Effector memory CD4-positive, alpha-beta T cell (primary cell): ENCODE measurements around the gene TMPRSS15.
"Not testable (repeated sequence)": the region's sequence is repeated elsewhere in the genome, so short reads cannot be mapped to it uniquely, and the experiment has no call there.

Experiments
- DNase-seq, 3 donors: peaks; one replicate each; pipeline ENCODE4 v3.0.0-alpha.2; 2020
- H3K27ac ChIP-seq: 2 replicates; pipeline ENCODE4 v1.7.0; 2013; ENCODE audit warnings: mild to moderate bottlenecking, low read length, moderate library complexity; ENCODE audit not compliant: insufficient read depth, poor library complexity, severe bottlenecking
- H3K27me3 ChIP-seq: replicated peaks from 2 replicates; pipeline ENCODE4 v1.7.0; 2013; ENCODE audit warnings: mild to moderate bottlenecking, low read length; ENCODE audit not compliant: insufficient read depth, control insufficient read depth, poor library complexity, severe bottlenecking
- H3K36me3 ChIP-seq: 2 replicates; pipeline ENCODE4 v1.7.0; 2013; ENCODE audit warnings: mild to moderate bottlenecking, low read length, moderate library complexity; ENCODE audit not compliant: control insufficient read depth, insufficient read depth
- H3K4me1 ChIP-seq: 2 replicates; pipeline ENCODE4 v1.7.0; 2013; ENCODE audit warnings: low read length, mild to moderate bottlenecking; ENCODE audit not compliant: control insufficient read depth, insufficient read depth, poor library complexity, severe bottlenecking
- H3K4me3 ChIP-seq: 2 replicates; pipeline ENCODE4 v1.7.0; 2013; ENCODE audit warnings: low read length, low read depth, mild to moderate bottlenecking; ENCODE audit not compliant: insufficient read depth, poor library complexity, severe bottlenecking
- H3K9me3 ChIP-seq: 2 replicates; pipeline ENCODE4 v1.7.0; 2013; ENCODE audit warnings: mild to moderate bottlenecking, low read length, moderate library complexity; ENCODE audit not compliant: control insufficient read depth

The TMPRSS15 gene

DNA sequence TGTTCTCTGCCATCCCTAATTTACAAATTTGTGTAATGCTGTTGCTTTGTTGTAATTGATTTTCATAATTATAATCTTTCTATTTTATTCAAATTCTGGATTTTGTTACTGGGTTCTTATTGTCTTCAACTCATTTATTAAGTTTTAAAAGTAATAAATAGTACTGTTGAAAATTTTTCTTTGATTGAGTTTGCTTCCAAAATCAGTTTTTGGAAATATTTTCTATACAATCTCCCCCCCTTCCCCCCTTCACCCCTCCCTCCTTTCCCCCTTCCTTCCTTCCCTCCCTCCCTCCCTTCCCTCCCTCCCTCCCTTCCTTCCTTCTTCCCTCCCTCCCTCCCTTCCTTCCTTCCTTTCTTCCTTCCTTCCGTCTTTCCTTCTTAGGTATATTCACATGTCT is 6.0 kb upstream of the TMPRSS15 start:
- no peak overlapping the region for H3K27ac ChIP-seq
- H3K4me1 ChIP-seq: no peaks in the 10 kb centered on the region
- no peaks in the 10 kb centered on the region for H3K27me3 ChIP-seq
- no peaks in the 10 kb centered on the region for H3K36me3 ChIP-seq
- no peak for DNase-seq
- H3K9me3 ChIP-seq: no peaks in the 10 kb centered on the region
- no peak overlapping the region for H3K4me3 ChIP-seq

DNA sequence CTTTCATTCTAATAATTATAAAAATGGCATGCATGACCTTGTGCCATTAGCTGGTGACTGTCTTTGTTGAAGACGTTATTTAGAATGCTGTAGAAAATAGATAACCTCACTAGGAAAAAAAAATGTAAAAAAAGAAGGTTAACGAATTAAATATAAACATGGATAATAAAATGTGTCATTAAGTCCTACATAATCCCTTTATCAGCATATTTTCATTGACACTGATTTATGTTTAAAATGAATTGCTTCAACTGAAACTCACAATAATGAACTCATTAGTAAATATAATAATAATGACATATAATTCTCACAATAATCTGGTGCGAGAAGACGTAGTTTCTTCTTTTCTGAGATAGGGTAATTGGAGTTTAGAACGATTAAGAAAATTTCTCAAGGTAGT is 4.7 kb downstream of the TMPRSS15 start:
- H3K27me3 ChIP-seq: no peaks in the 10 kb centered on the region
- no peaks in the 10 kb centered on the region for H3K9me3 ChIP-seq
- H3K4me1 ChIP-seq: no peaks in the 10 kb centered on the region
- H3K4me3 ChIP-seq: no peak overlapping the region
- no peak for DNase-seq
- H3K36me3 ChIP-seq: no peaks in the 10 kb centered on the region
- no peak overlapping the region for H3K27ac ChIP-seq

DNA sequence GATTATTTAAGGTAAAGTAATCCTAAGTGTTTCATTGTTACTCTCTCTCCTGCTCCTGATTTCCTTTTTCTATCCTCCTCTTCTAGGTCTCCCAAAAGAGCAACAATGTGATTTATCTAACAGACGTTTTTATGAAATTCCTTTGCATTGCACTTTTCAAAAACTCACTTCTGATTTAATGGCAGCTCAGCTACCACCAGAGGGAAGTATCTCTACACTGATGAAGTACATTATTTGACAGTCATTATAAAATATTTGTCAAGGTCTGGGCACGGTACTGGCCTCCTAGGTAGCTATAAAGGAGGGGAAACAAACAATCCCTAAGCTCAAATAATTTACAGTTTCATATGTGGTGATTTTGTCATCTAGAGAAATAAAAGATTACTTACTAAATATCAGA is 15.6 kb downstream of the TMPRSS15 start:
- H3K36me3 ChIP-seq: no peaks in the 10 kb centered on the region
- no peaks in the 10 kb centered on the region for H3K9me3 ChIP-seq
- DNase-seq: no peak
- H3K27ac ChIP-seq: no peak overlapping the region
- no peaks in the 10 kb centered on the region for H3K4me1 ChIP-seq
- H3K27me3 ChIP-seq: no peaks in the 10 kb centered on the region
- H3K4me3 ChIP-seq: no peak overlapping the region

DNA sequence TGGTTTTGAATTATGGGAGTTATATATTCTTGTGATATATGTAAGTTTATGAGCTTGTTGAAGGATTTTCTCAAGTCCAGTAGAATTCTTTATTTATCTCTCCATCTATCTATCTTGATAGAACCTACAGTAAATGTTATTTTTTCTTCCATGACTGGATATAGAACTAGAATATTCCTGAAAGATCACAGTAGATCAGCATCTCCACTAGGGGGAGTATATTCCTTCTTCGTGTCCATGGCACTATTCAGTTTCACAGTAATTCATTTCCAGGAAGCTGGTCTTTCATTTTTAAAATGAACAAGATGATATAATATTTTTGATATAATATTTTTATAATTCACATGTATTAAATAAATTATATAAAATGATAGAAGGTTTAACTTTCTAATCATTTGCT is 18.8 kb downstream of the TMPRSS15 start:
- Histone ChIP-seq H3K4me3 (no peak overlapping the region), H3K27ac (no peak overlapping the region), H3K9me3 (no peaks in the 10 kb centered on the region), H3K4me1 (no peaks in the 10 kb centered on the region), H3K27me3 (no peaks in the 10 kb centered on the region), H3K36me3 (no peaks in the 10 kb centered on the region)
- DNase-seq: no peak

DNA sequence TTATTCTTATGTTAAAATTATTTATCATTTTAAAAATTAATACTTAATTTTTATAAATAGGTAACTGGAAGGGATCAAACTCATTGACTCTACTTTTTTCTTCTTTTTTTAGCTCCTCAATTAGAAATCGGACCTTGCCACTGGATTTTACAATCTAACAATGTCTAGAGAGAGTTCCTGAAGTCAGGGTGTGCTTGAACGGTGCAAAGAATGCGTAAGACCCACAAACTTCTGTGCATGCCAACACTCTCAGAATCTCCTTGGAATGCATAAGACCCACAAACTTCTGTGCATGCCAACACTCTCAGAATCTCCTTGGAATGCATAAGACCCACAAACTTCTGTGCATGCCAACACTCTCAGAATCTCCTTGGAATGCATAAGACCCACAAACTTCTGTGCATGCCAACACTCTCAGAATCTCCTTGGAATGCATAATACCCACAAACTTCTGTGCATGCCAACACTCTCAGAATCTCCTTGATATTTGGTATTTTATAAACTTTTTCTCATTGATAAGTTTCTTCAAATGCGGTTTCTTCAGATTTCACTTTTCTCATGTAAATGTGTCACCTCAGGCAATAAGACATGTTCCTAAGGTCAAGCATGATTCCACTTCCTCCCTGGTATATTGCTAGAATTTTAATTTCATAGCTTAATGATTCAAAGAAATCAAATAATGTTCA is 20.5 kb downstream of the TMPRSS15 start:
- not testable (repeated sequence) for DNase-seq, H3K4me1 ChIP-seq, H3K27ac ChIP-seq, H3K4me3 ChIP-seq, H3K27me3 ChIP-seq, H3K9me3 ChIP-seq, H3K36me3 ChIP-seq

DNA sequence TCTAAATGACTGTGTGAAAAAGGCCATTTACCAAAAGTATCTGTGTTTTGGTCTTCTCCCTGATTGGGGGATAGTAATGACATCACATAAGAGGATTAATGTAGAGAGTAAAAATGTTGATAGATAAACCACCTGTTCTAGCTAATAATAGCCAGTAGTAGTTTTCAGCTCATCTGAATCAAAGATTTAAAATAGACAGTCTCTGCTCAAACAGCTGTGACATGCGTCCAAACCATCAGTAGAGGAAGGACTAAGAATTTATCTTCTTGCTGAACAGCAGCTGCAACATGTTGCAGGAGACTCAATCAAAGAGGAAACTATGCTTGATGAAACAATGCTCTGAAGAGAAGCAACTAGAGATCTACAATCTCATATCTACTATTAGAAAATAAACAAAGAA is 21.4 kb downstream of the TMPRSS15 start:
- H3K27me3 ChIP-seq: no peaks in the 10 kb centered on the region
- H3K4me1 ChIP-seq: no peaks in the 10 kb centered on the region
- no peaks in the 10 kb centered on the region for H3K9me3 ChIP-seq
- no peak overlapping the region for H3K27ac ChIP-seq
- no peaks in the 10 kb centered on the region for H3K36me3 ChIP-seq
- no peak for DNase-seq
- H3K4me3 ChIP-seq: no peak overlapping the region

DNA sequence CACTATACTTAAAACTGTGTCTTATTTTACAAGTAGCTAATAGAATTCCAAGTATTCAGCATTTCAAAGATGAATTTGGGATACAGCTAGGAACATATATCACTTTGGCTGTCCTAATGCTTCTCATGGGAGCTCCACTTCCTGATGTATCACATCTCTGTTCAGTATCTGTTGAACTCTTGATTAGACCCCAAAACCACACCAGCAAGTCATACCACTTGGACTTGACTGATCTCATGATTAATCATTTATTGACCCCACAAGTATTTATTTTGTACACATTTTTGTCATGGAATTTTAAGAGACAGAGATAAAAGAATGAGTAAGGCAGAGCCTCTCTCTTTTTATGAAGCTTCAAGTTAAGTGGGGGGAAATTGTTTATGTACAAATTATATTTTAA is 30.0 kb downstream of the TMPRSS15 start:
- Histone ChIP-seq H3K36me3 (no peaks in the 10 kb centered on the region), H3K27me3 (no peaks in the 10 kb centered on the region), H3K4me1 (no peaks in the 10 kb centered on the region), H3K9me3 (no peaks in the 10 kb centered on the region), H3K27ac (no peak overlapping the region), H3K4me3 (no peak overlapping the region)
- DNase-seq: no peak

DNA sequence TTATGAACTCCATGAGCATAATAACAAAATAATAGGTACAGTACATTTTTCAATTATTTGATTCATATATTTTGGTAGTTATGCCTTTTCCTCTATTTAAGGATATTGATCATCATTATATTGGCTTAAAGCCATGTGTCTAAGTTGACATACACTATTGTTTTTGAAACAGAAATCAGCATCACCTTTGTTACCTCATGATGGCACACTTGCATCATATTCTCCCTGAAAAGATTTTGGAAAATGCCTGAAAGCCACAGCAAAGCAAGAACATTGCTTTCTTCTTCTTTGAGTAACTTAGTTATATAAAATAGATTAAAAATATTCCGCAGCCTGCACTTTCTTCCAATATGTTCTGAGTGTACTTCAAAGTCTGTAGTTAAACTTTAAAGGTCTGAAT is 33.3 kb downstream of the TMPRSS15 start:
- Histone ChIP-seq H3K4me1 (no peaks in the 10 kb centered on the region), H3K27me3 (no peaks in the 10 kb centered on the region), H3K9me3 (no peaks in the 10 kb centered on the region), H3K4me3 (no peak overlapping the region), H3K36me3 (no peaks in the 10 kb centered on the region), H3K27ac (no peak overlapping the region)
- DNase-seq: no peak

DNA sequence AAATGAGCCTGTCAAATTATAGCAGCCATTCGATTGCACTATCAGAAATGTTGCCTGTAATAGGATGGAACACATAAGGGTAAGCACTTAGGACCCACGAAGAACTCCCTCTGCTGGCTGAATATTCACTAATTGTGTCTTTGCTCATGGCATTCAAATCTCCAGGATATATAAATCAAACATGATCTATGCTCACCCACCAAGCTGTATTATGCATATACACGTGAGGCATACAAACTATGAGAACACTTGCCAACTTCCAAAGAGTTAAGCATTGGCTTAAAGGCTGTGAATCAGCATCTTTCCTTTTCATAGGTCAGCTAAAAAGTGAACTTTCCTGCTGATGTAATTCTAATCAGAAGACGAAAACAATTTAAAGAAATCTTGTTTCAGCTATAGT is 34.5 kb downstream of the TMPRSS15 start:
- no peaks in the 10 kb centered on the region for H3K27me3 ChIP-seq
- DNase-seq: no peak
- H3K27ac ChIP-seq: no peak overlapping the region
- no peaks in the 10 kb centered on the region for H3K4me1 ChIP-seq
- no peaks in the 10 kb centered on the region for H3K36me3 ChIP-seq
- H3K4me3 ChIP-seq: no peak overlapping the region
- H3K9me3 ChIP-seq: no peaks in the 10 kb centered on the region

DNA sequence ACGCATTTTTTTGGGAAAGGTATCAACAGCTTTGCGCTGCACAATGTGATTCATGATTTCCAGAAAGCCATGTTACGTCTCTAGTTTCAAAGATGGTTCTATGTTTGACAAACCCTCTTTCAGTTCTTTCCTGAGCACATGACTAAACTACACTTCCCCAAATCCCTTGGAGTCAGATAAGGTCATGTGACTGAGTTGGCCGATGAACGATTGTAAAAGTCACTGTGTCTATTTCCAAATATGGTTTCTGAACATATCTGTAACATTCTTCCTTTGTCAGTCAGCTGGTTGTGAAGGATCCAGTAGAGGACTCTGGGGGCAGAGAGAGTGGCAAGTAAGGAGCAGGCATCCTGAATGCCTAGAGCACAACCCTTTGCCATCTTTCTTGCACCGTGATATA is 35.4 kb downstream of the TMPRSS15 start:
- no peak overlapping the region for H3K4me3 ChIP-seq

More for the DNA sequence above, 35.4 kb downstream of the TMPRSS15 start:
- no peak for DNase-seq
- Histone ChIP-seq H3K9me3 (no peaks in the 10 kb centered on the region), H3K36me3 (no peaks in the 10 kb centered on the region), H3K27ac (no peak overlapping the region), H3K4me1 (no peaks in the 10 kb centered on the region), H3K27me3 (no peaks in the 10 kb centered on the region)
